Omental fat pad (tissue), 4 donors: Measurements from ENCODE around the gene SNRNP48. TPM values are rescaled to one million over a fixed set of nuclear protein-coding genes. Genes with fewer than 3 reads are reported as not detected.

ENCODE experiments used
- ATAC-seq: fragments of 150-250 bp; one replicate; pipeline ENCODE4 v1.9.1; 2016; ENCODE audit warnings: mild to moderate bottlenecking, moderate library complexity; ENCODE audit not compliant: low FRiP score
- DNase-seq: peaks from one replicate; pipeline ENCODE4 v3.0.0-alpha.2; 2019; ENCODE audit warnings: low spot score
- total RNA-seq, 4 donors: library from RNA; depleted of rRNA; stranded (reverse); fragments of >200 nt; gene quantifications; one replicate each; pipeline ENCODE4 v1.1.0, GENCODE V29; 2016
- TF ChIP-seq, protein P1 (sequence below), 3 donors: fragments of 450-650 bp; IDR thresholded peaks; one replicate each; pipeline ENCODE4 v1.5.1; 2016 to 2017; ENCODE audit warnings: antibody characterized with exemption in 3 of 3, mild to moderate bottlenecking in 3 of 3, moderate library complexity in 2 of 3

Gene SNRNP48
- total RNA-seq, 4 donors from 2014 or later: 8.4 to 14.2 (median 11.5) TPM

DNA sequence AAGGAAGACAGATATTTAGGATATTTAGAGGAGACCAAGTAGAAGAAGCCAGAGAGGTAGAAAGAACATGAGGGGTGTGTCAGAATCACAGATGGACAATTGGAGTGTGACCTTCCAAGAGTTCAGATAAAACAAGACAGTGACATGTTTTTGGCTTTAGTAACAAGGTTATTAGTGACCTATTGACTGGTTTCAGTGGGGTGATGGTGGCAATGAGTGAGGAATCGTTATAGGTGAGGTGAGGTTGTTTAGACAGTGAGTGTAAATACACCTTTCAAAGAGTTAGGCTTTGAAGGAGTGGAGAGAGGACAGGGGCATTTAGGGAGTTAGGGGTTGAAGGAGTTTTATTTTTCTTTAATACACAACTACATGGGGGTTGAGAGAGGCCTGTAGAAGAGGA, 3.2 kb downstream of the SNRNP48 start:
- DNase-seq (no peak), ATAC-seq (no peak)
- TF ChIP-seq, protein P1, sequence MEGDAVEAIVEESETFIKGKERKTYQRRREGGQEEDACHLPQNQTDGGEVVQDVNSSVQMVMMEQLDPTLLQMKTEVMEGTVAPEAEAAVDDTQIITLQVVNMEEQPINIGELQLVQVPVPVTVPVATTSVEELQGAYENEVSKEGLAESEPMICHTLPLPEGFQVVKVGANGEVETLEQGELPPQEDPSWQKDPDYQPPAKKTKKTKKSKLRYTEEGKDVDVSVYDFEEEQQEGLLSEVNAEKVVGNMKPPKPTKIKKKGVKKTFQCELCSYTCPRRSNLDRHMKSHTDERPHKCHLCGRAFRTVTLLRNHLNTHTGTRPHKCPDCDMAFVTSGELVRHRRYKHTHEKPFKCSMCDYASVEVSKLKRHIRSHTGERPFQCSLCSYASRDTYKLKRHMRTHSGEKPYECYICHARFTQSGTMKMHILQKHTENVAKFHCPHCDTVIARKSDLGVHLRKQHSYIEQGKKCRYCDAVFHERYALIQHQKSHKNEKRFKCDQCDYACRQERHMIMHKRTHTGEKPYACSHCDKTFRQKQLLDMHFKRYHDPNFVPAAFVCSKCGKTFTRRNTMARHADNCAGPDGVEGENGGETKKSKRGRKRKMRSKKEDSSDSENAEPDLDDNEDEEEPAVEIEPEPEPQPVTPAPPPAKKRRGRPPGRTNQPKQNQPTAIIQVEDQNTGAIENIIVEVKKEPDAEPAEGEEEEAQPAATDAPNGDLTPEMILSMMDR (IDR thresholded peaks at IDR 0.05): no peak

DNA sequence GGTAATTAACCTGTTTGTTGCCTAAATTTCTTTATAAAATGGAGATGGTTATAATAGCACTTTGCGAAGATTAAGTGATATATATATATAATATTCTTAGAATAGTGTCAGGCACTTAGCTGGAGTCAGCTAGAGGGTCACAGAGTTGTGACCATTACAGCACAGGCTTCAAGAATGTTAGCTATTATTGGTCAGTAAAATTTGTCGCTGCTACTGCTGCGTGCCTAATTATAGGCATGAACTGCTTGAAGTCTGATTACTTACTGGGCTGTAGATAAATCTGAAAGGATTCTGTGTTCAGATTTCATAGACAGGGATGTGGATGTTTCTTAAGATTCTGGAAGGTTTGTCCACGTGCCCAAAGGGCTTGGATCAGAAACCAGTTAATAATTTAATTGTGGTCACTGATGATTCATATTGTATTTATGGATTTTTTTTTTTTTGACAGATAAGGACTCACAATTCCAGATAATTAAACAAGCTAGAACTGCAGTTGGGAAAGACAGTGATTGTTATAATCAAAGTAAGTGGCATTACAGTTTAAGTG, 4.7 kb downstream of the SNRNP48 start:
- TF ChIP-seq, protein P1 (IDR thresholded peaks at IDR 0.05): no peak
- DNase-seq: no peak
- no peak for ATAC-seq

DNA sequence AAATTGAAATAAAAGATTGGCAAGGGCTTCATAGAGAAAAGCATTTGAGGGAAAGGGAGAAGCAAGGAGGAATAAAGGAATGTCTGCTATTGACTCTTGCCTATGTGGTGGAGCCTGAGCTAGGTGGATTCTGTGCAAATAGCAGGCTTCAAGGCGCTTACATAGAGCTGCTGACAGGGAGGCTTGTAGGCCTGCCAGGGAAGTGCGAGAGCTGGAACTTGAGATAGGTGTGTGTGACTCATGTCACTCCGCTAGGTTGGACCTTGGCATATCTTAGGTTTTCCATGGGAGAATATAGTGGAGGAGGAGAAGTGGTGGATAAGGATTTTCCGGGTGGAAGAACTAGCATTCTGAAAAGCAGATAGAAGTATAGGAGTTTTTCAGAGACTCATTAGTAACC, 14.0 kb downstream of the SNRNP48 start:
- ATAC-seq: no peak
- TF ChIP-seq, protein P1 (IDR thresholded peaks at IDR 0.05): no peak
- no peak for DNase-seq

DNA sequence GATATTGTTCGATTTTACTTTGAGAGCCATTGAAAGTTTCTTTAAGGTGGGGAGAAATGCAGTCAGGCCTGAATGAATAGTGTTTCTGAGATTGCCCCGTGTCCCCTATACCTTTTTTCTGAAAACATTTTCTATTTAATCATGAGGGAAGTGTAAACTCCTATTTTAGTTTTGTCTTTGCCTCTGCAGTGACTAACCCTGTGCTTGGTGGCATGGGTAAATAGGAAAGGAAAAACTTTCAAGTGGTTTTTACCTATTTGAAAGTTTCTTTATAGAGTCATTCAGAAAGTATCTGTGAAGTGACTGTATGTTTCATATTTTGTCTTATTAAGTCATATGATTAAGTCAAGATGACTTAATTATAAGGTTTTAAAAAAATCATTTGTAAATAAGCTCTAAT, 14.5 kb downstream of the SNRNP48 start:
- TF ChIP-seq, protein P1 (IDR thresholded peaks at IDR 0.05): no peak
- DNase-seq (no peak), ATAC-seq (no peak)

DNA sequence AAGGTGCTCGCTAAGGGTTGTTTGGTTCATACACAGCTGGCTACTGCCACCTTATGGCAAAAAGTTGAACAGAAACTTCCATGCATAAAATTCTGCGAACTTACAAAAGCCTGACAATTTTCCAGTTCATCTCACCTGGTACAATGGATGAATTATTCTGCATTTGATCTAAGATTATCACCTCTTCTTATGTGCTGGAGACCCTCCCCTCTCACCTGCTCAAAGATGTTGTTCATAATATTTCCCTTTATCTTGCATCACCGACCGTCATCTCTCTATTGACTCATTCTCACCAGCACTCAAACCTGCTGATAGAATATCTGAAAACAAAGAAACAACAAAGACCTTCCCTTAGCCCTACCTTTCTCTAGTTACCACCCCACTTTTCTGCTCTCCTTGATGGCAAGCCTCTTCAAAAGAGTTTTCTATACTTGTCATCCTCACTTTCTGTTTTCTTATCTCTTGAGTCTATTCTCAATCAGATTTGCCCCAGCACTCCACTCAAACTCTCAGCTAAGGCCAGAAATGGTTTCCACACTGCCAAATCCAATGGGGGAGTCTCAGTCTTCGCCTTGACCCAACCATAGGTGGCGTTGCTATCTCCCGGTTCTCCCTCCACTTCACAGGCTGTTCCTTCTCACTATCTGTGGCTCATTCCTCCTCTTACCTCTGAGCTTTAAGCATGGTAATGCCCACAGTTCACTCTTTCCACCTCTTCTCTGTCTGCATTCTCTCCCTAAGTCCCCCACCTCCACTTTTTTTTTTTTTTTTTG, 25.8 kb downstream of the SNRNP48 start:
- TF ChIP-seq, protein P1 (IDR thresholded peaks at IDR 0.05): peak in 1 of 3 donors; percentile 36
- DNase-seq (no peak), ATAC-seq (peak; percentile 61)

DNA sequence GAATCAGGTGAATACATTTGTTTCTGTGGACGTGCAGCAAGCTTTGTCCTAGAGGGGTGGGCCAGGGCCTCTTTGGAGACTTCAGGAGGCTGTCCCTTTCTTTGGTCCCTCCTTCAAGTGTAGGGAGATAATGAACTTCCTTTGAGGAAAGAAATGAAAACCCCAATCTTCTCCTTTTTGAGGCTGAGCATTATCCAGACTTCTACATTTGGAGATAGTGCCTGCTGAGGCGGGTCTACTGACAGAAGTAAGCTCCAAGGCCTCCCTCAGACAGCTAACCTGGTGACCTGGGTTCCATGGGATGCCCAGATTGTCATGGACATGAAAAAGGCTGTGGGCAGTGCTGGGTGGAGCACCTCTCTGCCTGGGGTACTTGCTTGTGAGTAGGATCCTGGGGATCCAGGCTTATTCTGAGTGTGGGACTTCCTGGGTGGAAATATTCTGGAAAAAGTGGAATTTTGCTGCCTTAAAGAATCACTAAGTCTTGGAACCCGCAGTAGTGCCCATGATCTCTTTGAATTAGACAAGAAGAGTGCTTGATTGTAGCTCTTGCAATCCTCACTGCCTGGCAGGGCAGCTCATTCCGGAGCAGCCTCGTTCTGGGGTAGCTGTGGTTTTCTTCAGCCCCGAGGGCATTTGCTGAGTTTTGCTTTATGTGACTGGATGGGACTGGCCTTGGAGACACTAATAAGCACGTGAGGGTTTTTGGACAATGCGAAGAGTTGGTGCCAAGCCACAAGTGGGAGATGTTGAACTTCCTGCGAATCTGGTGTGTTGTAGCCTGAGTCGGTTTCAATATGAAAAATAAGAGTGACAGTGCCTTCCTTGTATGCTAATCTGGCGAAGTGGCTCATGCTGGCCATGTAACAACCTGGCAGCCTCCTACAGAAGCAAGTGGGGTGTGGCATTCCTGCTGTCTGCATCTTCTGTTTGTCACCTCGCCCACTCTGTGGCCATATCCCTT, 28.1 kb downstream of the SNRNP48 start:
- TF ChIP-seq, protein P1 (IDR thresholded peaks at IDR 0.05): no peak
- DNase-seq: no peak
- peak; percentile 31 for ATAC-seq
